Ishikawa (cell line): ENCODE results near the gene SMAD1.

Experiments
- CEBPB ChIP-seq: IDR thresholded peaks from 2 replicates; pipeline ENCODE4 v1.6.1; 2012
- EP300 ChIP-seq: IDR thresholded peaks from 2 replicates; pipeline ENCODE4 v1.6.1; 2012; ENCODE audit warnings: borderline replicate concordance
- FOXM1 ChIP-seq: IDR thresholded peaks from 2 replicates; pipeline ENCODE4 v1.6.1; 2012; ENCODE audit warnings: low read depth, borderline replicate concordance
- RAD21 ChIP-seq: IDR thresholded peaks from 2 replicates; pipeline ENCODE4 v1.6.1; 2012; ENCODE audit warnings: low read depth
- TAF1 ChIP-seq: IDR thresholded peaks from 2 replicates; pipeline ENCODE4 v1.6.1; 2012; ENCODE audit warnings: low read depth, mild to moderate bottlenecking
- TCF12 ChIP-seq: IDR thresholded peaks from 2 replicates; pipeline ENCODE4 v1.6.1; 2012; ENCODE audit warnings: low read depth
- TEAD4 ChIP-seq: IDR thresholded peaks from 2 replicates; pipeline ENCODE4 v1.6.1; 2012
- YY1 ChIP-seq: IDR thresholded peaks from 2 replicates; pipeline ENCODE4 v1.6.1; 2012; ENCODE audit warnings: low read depth
- TF ChIP-seq, protein P1 (sequence below): IDR thresholded peaks from 2 replicates; pipeline ENCODE4 v1.6.1; 2012

DNA sequence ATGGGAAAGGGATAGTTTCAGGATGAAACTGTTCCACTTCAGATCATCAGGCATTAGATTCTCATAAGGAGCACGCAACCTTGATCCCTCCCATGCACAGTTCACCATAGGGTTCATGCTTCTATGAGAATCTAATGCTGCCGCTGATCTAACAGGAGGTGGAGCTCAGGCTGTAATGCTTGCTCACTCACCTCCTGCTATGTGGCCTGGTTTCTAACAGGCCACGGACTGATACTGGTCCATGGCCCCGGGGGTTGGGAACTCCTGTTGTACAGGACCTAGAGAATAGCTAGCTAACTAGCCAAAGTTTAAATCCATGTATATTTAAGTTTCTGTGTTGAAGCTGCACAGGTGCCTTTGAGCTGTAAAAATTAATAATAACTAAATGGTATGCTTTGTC lies 71.7 kb downstream of the SMAD1 start:
- no peak for TF ChIP-seq YY1
- no peak for TF ChIP-seq EP300
- TF ChIP-seq, protein P1, sequence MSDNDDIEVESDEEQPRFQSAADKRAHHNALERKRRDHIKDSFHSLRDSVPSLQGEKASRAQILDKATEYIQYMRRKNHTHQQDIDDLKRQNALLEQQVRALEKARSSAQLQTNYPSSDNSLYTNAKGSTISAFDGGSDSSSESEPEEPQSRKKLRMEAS = no peak
- no peak for TF ChIP-seq FOXM1
- TF ChIP-seq TAF1 = no peak
- no peak for TF ChIP-seq TCF12
- TF ChIP-seq TEAD4 = no peak
- TF ChIP-seq CEBPB = no peak
- TF ChIP-seq RAD21 = no peak
